ENCODE measurements around the gene TXNDC2.
"Not testable (repeated sequence)": the region's sequence is repeated elsewhere in the genome, so short reads cannot be mapped to it uniquely, and the experiment has no call there.

Gene TXNDC2

DNA sequence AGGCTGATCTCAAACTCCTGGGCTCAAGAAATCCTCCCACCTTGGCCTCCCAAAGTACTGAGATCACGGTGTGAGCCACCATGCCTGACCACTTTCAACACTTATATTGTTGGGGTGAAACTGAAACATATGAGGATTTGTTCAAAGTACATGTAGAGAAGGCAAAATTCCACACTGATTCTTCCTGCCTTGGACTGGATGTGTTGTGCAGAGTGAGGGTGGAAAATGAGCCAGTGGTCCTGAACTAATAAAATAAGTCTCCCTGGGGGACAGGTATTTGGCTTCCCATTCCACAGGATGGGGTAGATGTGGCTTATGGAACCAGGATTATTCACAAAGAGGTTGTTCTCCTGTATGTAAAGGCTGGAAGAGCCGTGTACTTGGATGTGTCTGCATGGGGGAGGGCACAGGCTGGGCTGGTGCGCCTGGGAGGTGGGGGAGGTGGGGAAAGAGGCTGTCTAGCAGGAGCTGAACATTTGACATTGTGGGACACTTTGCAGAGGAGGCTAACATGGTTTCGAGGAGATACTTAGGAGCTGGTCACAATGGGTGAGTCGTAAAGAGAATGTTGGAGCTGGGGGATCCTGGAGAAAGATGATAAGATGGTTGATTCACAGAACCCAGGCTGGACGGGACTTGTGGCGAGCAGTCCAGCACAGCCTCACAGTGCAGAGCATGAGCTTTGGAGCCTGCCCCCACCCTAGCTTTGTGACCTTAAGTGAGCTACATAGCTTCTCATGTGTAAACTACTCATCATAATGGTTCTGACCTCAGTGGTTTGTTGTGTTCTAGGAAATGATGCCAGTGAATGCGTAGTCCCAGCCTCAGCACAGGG is at the start of gene TXNDC2:
Gene TXNDC2 (plus strand): TSS at position 804 of the 835 bp plus-strand sequence. CDS start 708 bp downstream, outside the sequence.
- DNase-seq (ENCODE audit: low read depth), result no peak

DNA sequence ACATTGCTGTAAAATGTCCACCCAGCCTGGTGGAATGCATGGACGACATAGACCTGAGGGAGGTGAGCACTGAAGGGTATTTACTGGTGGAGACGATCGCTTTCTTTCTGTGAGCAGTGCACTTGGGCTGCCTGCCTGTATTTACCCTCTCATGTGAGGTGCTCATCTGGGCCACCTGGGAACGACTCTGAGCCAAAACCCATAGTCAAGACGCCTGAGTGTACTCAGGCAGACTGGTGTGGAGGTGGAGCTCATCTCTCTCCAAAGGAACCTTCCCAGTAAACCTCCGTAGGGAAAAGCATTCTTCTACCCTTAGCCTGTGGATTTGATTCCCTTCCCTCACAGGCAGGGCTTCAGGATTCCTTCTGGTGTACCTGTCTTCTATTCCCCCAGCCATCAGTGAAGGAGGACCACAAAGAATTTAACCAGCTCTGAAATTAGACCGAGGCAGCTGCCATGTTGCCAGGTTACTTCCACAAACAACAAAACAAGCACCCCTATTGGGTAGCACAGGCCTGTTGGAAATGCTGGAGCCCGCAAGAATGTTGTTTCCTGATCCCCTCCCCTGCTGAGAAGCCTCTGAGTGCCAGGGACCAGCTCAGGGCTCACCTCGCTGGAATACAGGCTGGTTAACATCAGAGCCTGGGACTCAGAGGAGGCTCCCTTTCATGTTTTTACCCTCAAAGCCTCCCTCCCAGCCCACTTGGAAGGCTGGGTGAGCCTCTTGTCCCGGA is 47.5 kb upstream of the TXNDC2 start:
- no peak for DNase-seq (ENCODE audit: low read depth)

DNA sequence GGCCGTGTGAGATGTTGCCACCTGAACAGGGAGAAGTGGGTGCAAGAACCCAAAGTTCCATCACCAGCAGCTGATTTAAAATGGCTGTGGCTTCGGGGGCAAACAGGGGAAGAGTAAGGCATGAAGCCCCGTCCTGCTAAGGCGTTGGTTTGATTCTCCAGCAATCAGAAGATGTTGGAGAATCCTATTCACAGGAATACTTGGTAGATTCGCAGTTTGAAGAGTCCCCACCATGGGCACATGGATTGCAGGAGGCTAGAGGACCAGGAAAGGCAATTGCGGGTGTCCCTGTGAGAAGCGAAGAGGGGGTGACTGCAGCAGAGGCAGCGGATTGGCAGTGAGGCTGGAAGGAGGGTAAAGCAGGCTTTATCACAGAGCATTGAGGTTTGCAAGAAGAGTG is 46.6 kb upstream of the TXNDC2 start:
- no peak for DNase-seq (ENCODE audit: low read depth)

DNA sequence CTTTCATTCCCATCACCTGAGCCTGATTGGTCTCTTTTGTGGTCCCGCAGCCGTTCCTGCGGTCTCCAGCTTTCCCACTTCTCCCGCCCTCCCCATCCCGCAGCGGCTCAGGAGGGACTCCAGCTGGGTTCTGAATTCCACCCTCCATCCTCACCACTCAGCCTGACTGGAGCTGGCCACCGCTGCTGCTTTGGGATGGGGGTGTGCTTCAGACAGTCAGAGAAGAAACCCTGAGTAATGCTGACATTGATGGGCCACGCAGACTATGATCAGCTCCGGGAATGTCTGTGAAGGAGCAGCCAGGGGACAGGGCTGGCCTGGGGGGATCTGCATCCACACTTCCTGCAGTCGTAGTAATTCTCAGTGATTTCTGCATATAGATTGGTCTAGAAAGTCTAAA is 45.9 kb upstream of the TXNDC2 start:
- no peak for DNase-seq (ENCODE audit: low read depth)

DNA sequence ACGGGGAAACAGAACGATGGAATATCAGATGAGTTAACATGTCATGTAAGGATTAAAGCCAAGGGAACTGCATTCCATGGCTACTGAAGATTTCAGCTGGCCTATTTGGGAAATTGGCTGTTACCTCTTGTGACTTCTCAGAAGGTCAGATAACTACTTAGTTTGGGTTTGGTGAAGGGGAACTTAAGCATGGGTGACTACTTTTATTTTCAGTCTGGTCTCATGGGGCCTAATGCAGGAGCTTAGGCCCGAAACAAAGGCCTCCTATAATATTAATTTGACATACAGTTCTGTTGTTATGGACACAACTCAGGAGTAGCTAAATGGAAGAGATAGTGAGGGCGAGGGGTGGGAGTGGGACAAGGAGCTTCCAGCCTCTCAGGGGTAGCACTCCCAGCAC is 44.0 kb upstream of the TXNDC2 start:
- no peak for DNase-seq (ENCODE audit: low read depth)

DNA sequence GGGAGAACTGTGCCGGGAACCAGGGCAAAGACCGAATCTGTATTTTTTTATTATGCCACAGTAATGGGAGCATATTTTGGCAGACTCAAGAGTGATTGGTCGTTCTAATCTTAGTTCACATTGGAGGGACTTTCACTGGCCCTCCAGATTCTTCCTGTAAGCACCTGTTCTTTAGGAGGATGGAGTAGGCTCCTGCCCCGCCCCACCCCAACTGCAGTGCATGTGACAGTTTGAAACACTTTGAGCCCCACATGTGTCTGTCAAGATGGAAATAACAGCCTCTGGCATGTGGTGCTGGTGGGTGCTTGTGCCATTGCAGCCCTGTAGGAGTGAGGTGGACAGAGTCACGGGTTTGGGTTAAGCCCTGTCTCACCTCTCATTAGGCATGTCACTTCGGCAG is 43.3 kb upstream of the TXNDC2 start:
- DNase-seq (ENCODE audit: low read depth), result no peak

DNA sequence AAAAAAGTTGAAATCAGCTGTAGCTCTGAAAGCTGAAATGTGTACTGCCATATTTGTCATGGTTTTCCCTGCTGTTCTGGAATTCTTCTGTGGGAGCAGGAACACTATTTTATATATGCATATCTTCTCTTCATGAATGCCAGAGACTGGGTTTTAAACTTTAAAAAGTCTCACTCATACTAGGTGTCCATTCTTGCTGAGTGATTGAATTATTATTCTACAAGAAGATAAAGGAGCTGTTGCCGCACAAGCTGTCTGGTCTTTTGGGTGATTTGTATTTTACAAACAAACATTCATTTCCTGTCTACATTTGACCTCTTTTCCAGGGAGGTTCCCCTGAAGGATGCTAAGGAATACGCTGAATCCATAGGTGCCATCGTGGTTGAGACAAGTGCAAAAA is 40.5 kb upstream of the TXNDC2 start:
- DNase-seq (ENCODE audit: low read depth), result no peak

DNA sequence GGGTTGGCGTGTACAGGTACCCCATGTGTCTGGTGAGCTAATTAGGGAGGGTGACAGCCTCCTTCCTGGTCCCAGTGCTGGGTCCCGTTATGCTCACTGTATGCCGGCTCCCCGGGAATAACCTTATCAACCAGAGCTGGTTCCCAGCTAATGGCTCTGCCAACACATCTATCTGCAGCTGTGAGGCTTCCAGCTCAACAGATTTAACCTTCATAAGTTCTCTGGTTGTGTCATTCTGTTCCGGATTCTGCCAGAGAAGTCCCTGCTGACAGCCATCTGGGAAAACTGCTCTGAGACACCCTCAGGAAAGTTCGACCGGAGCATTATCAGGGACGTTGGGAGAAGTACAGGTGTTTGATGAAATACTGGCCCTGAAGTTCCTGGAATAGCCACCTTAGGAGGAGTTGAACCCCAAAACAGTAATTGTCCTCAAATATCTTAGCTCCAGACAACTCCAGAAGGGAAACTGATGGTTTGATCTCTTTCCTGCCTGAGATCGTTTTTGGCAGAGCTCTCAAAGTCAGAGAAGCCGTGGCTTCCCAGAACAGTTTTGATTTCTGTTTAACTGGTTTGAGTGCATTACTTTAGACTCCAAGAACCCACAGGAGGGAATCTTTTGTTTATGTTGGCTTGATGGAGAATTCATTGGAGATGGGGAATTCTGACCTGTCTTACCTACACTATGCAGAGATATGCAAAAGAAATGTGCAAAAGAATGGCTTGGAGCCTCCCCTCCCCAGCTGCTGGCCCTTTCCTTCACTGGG is 39.4 kb upstream of the TXNDC2 start:
- DNase-seq (ENCODE audit: low read depth), result no peak

DNA sequence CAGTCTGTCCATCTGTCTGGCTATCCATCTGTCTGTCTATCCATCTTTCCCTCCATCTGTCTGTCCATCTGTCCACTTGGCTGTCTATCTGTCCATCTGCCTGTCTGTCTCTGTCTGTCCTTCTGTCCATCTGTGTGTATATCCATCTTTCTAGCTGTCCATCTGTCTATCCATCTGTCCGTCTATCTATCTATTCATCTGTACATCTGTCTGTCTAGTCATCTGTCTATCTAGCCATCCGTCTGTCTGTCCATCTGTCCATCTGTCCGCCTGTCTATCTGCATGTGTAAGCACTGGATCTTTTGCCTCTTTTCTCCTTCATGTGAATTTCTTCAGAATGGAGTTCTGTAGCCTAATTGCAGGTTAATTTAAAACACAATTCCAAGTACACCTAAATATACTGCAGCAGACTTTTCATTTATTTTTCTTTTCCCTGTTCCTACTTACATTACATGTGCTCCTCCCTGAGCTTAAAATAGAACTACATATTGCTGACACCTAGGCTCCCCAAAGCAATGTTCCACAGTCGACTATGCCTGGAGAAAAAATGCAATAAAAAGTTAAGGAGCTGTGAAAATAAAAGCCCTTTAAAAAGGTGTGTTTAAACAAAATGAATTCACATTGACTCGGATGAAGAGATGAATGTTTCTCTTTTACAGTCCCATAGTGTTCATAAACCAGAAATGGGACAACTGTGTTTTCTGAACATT is 37.4 kb upstream of the TXNDC2 start:
- no peak for DNase-seq (ENCODE audit: low read depth)

DNA sequence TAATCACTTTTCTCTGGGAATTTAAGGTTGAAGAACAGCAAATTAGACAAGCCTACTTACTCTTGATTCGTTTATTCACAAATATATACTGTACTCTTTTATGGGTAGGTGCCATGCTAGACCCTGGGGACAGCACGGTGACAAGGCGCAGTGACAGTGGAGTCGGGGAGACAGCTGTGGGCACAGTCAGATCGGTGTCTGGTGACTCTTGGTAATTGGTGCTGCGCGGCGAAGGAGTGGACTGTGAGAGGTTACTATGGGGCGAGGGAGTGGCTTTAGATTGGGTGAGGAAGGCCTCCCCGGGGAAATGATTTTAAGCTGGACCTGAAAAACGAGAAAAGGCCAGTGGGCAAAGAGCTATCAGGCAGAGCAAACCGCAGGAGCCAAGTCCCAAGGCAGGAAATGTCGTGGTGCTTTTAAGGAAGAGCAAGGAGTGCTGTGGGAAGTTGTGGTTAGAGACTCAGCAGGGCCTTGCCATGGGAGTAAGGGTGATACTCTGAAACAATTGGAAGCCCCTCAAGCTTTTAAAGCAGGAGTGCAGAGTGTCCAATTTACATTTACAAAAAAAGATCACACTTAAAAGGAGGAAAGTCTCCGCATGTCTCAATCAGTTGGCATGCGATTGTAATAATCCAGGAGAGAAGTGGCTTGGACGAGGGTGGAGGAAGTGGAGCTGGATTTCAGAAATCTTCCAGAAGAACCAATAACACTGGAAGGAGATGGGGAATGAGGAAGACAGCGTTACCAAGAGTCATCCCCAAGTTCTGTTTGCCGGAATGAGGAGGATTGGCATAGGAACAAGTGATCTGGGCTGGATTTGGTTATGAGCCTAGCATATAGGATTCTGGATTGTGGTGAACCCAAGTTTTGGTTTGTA is 36.1 kb upstream of the TXNDC2 start:
- DNase-seq (ENCODE audit: low read depth), result no peak

DNA sequence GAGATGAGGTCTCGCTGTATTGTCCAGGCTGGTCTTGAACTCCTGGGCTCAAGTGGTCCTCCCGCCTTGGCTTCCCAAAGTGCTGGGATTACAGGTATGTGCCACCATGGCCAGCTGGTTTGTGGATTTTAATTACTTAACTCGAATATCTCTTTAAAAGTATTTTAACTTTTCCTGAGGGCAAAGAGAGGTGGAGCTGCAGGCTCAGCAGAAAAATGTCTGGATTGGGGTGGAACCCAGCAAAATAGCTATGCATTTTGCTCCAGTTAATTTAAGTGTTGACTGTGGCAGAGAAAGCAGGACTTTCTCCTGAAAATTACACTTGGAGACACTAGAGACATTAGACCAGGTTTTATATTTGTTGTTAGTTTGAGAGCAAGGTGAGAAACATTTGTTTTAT is 35.5 kb upstream of the TXNDC2 start:
- DNase-seq (ENCODE audit: low read depth), result no peak

DNA sequence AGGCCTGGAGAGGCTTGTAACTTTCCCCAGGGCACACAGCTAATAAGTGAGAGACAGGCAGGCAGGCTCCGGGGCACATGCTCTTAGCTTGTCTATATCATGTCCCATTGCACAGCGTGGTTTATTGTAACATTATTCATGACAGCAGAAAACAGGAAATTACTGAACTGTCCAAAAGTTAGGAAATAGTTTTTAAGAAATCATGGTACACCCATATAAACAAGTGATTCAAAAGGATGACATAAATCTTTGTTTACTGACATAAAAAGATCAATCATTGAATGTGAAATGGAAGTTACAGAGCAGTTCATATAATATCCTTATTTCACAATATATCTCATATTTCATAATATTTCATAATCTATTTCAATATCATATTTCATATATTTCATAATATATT is 34.3 kb upstream of the TXNDC2 start:
- DNase-seq (ENCODE audit: low read depth), result no peak

DNA sequence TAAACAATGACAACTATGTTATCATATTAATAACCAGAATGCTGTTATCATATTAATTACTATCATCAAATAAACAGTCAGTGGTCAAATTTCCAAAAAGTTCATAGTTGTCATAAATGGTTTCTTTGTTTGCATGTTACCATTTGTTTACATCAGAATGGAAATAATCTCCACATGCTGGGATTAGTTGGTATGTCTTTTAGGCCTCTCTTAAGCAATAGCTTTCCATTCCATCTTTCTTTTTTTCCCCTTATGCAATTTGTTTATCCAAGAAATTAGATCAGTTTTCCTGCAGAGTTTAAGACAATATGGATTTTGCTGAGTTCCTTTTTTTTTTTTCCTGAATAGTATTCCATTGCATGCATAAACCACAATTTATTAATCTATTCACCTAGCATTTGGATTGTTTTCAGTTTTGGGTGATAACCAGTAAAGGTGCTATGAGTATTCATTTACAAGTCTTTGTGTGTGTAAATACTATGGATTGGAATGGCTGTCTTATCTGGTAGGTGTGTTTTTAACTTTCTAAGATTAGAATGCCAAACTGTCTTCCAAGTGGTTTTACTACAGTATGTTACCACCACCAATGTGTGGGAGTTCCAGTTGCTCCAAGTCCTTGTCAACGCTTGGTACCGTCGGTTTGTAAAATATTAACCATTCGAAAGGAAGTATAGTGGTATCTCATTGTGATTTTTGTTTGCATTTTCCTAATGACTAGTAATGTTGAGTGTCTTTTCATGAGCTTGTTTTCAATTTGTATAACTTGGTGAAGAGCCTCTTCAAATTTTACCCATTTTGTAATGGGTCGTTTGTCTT is 33.3 kb upstream of the TXNDC2 start:
- no peak for DNase-seq (ENCODE audit: low read depth)

DNA sequence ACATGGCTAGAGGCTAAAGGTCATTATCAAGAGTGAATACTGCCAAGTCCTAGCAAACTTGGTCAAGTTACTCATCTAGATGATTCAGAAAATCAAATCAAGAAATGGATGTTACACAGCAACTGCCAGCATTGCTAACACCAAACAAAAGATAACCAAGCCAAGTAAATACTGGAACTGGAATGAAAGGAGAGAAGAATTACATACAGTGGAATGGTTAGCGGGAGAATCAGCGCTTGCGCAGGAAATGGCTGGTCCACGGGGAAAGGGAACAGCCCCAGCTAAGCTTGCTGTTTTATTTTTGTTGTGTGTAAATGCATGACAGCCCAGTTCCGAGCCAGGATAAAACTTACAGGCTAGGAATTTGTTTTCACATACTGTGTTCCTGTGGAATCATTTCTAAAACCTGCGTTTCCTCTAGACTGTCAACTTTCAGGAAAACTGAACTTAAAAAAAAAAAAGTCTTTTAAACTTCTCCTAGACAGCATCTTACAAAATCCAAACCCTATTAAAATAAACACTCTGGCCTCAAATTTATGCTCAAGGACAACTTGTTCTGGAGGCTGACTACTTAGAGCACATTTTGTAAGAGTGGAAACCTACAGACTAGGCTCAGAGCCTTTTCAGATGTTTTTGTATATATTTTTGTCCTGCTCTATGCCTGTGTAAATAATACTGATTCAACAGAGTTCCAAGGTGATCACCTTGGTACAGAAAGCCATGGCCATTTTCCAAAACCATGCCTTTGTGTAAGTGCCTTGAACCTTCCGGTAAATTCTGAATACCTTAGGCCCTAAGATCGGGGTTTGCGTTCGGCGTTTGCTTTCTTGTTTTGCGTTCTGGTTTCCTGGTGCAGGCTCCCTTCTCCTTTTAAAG is 30.7 kb upstream of the TXNDC2 start:
- DNase-seq (ENCODE audit: low read depth), result no peak

DNA sequence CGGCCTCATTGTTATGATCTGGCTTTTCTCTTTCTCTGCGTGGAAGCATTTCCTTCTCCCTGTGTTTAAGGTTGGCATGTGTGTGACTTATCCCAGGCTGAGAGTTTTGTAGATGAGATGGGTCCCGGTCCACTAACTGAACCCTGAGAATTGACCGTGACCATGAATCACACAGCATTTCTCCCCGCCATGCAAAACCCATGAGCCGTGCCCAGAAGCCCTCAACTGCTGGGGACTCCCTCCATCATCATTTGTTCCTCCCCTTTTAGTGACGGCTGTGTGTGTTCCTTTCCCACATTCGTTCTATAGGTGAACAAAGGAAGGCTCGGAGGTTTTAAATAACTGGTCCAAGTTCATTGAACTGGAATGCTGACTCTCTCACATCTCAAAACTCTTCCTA is 30.1 kb upstream of the TXNDC2 start:
- no peak for DNase-seq (ENCODE audit: low read depth)

DNA sequence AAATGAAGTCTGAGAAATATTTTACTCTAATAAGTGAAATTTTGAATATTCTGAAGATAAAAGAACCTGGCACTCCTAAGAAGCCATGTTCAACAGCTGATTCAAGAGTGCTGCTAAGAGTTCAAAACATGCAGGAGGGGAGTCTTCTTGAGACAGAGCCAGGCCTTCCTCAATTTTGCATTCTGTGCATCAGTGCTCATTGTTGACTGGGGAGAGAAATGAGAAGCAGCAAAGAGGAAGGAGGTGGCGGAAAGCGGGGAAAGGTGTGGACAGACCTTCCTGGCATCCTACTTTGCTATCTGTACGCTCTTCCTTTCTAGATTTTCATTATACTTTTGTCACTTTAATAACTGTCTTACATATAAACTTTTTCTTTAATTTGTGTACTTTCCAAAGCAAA is 29.7 kb upstream of the TXNDC2 start:
- no peak for DNase-seq (ENCODE audit: low read depth)

DNA sequence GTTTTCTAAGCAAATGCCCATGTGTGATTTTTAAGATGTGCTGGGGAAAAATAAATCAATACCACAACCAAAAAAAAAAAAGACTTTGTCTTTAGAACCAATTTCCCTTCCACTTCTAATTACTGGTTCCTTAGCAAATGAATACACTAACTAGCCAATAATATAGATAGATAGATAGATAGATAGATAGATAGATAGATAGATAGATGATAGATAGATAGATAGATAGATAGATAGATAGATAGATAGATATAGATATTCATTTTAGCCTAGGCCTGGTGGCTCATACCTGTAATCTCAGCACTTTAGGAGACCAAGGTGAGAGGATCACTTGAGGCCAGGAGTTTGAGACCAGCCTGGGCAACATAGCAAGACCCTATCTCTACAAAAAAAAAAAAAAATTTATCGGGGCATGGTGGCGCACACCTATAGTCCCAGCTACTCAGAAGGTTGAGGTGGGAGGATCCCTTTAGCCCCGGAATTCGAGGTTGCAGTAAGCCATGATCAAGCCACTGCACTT is 28.2 kb upstream of the TXNDC2 start:
- DNase-seq (ENCODE audit: low read depth), result not testable (repeated sequence)

DNA sequence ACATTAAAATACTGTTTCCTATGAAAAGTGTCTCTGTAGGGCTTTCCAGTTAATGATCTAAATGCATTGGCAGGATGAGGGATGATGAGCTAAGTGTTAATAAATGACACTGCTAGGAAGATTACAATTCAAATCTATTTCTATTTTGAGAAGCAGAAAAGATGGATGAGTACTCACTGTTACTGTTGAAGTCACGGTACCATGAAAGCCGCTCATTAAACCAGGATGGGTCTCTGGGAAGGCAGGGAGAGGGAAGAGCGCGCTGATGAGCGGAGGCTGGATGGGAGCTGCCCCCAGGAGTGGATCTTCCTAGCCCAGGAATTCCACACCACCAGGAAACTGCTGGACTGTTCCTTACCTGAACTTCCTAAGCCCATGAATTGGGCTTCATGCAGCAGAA is 27.1 kb upstream of the TXNDC2 start:
- DNase-seq (ENCODE audit: low read depth), result no peak

DNA sequence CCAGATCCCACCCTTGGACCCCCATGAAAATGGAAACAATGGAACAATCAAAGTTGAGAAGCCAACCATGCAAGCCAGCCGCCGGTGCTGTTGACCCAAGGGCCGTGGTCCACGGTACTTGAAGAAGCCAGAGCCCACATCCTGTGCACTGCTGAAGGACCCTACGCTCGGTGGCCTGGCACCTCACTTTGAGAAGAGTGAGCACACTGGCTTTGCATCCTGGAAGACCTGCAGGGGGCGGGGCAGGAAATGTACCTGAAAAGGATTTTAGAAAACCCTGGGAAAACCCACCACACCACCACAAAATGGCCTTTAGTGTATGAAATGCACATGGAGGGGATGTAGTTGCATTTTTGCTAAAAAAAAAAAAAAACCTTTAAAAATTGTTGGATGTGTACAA is 26.5 kb upstream of the TXNDC2 start:
- DNase-seq (ENCODE audit: low read depth), result no peak

Data from activated T-cell treated with anti-CD3 and anti-CD28 coated beads for 48 hours (primary cell).